ENCODE data around the gene STEAP3.
A peak's percentile ranks its signal among the peaks of the same experiment; 100 is the strongest.

Gene STEAP3

GRCh38 chr2:119223521-119224390, at the start of gene STEAP3:
Gene STEAP3, plus strand, starts transcription at chr2:119223834. Its CDS starts 7,179 bp downstream, at chr2:119231013.
- DNase-seq (ENCODE audit: low spot score) = no peak

GRCh38 chr2:119174216-119174992, 49.2 kb upstream of the STEAP3 start:
- peak; percentile 37 for DNase-seq (ENCODE audit: low spot score)

GRCh38 chr2:119174993-119175347, 48.7 kb upstream of the STEAP3 start:
- no peak for DNase-seq (ENCODE audit: low spot score)

- no peak for DNase-seq (ENCODE audit: low spot score)
Observed at GRCh38 chr2:119175517-119175916, 48.1 kb upstream of the STEAP3 start.

GRCh38 chr2:119177171-119177837, 46.3 kb upstream of the STEAP3 start:
- no peak for DNase-seq (ENCODE audit: low spot score)

GRCh38 chr2:119177838-119178190, 45.8 kb upstream of the STEAP3 start:
- no peak for DNase-seq (ENCODE audit: low spot score)

- no peak for DNase-seq (ENCODE audit: low spot score)
Observed at GRCh38 chr2:119178776-119179175, 44.9 kb upstream of the STEAP3 start.

GRCh38 chr2:119179202-119179601, 44.4 kb upstream of the STEAP3 start:
- no peak for DNase-seq (ENCODE audit: low spot score)

- DNase-seq (ENCODE audit: low spot score) = no peak
Observed at GRCh38 chr2:119179991-119180390, 43.6 kb upstream of the STEAP3 start.

GRCh38 chr2:119180892-119181291, 42.7 kb upstream of the STEAP3 start:
- no peak for DNase-seq (ENCODE audit: low spot score)

GRCh38 chr2:119181391-119181790, 42.2 kb upstream of the STEAP3 start:
- DNase-seq (ENCODE audit: low spot score) = no peak

GRCh38 chr2:119181791-119182445, 41.7 kb upstream of the STEAP3 start:
- no peak for DNase-seq (ENCODE audit: low spot score)

- DNase-seq (ENCODE audit: low spot score) = no peak
Observed at GRCh38 chr2:119184512-119184911, 39.1 kb upstream of the STEAP3 start.

- DNase-seq (ENCODE audit: low spot score) = no peak
Observed at GRCh38 chr2:119190321-119191111, 33.1 kb upstream of the STEAP3 start.

- DNase-seq (ENCODE audit: low spot score) = no peak
Observed at GRCh38 chr2:119192893-119193292, 30.7 kb upstream of the STEAP3 start.

- no peak for DNase-seq (ENCODE audit: low spot score)
Observed at GRCh38 chr2:119195001-119195400, 28.6 kb upstream of the STEAP3 start.

GRCh38 chr2:119195887-119196286, 27.7 kb upstream of the STEAP3 start:
- no peak for DNase-seq (ENCODE audit: low spot score)

- DNase-seq (ENCODE audit: low spot score) = no peak
Observed at GRCh38 chr2:119196301-119197125, 27.1 kb upstream of the STEAP3 start.

GRCh38 chr2:119197126-119197405, 26.6 kb upstream of the STEAP3 start:
- no peak for DNase-seq (ENCODE audit: low spot score)

GRCh38 chr2:119197529-119198239, 25.9 kb upstream of the STEAP3 start:
- DNase-seq (ENCODE audit: low spot score) = no peak
